Adrenal gland (tissue), 12 donors: ENCODE measurements around the gene ITPR1. TPM values are rescaled to one million over a fixed set of nuclear protein-coding genes. Genes with fewer than 3 reads are reported as not detected.

Experiments
- DNase-seq, 7 donors: peaks; one replicate each; pipeline ENCODE4 v3.0.0-alpha.2; 2019 to 2020
- H3K27ac ChIP-seq, 5 donors: fragments of 200-600 bp; sonication (generic) in 4 of 5; 1 replicate in 3 of 5; 2 replicates in 2 of 5; pipeline versions ENCODE4 v1.5.1 to v1.8.0; 2016 to 2020; ENCODE audit warnings: mild to moderate bottlenecking in 1 of 5
- H3K27me3 ChIP-seq: fragments of 200-600 bp; 2 replicates; pipeline ENCODE4 v1.8.0; 2021
- H3K36me3 ChIP-seq, 2 donors: fragments of 200-600 bp; replicated peaks in 1 of 2; 1 replicate in 1 of 2; 2 replicates in 1 of 2; pipeline versions ENCODE4 v1.5.1 to v1.8.0; 2018 to 2022
- H3K4me1 ChIP-seq, 2 donors: fragments of 200-600 bp; replicated peaks in 1 of 2; 1 replicate in 1 of 2; 2 replicates in 1 of 2; pipeline versions ENCODE4 v1.5.1 to v1.8.0; 2018 to 2021
- H3K4me3 ChIP-seq, 4 donors: fragments of 200-600 bp; sonication (generic) in 3 of 4; one replicate each; pipeline ENCODE4 v1.5.1; 2016 to 2018
- H3K9me3 ChIP-seq, 3 donors: fragments of 200-600 bp; sonication (generic) in 1 of 3; replicated peaks in 1 of 3; 1 replicate in 2 of 3; 2 replicates in 1 of 3; pipeline versions ENCODE4 v1.5.1 to v1.8.0; 2016 to 2021
- POLR2A ChIP-seq, 2 donors: fragments of 450-650 bp; IDR thresholded peaks; one replicate each; pipeline ENCODE4 v1.6.1; 2017; ENCODE audit warnings: antibody characterized with exemption in 2 of 2, mild to moderate bottlenecking in 2 of 2, moderate library complexity in 1 of 2
- WGBS, 4 donors: extraction: QIAGEN DNeasy Blood & Tissue Kit in 2 of 4; methylation state at CpG; one replicate each; pipeline versions ENCODE4 v1.1.5 to v1.1.7; 2013 to 2017; 5-methylcytosine and 5-hydroxymethylcytosine counted together
- intact Hi-C, 2 donors: fragments of 100-400 bp; cut with DNase I; formaldehyde crosslinking; loops; one replicate each; pipeline versions ENCODE4 v1.14.1 to v1.15.0; 2022 to 2023
- polyA plus RNA-seq, 3 donors: library from polyadenylated mRNA; stranded (reverse); fragments of 200-250 nt in 2 of 3; fragments of 350-450 nt in 1 of 3; fragmentation: Illumina TruSeq in 1 of 3; extraction: RNeasy Lipid Tissue Mini Kit (QIAGEN cat#74804) in 1 of 3; gene quantifications; one replicate each; pipeline ENCODE4 v1.2.3, GENCODE V29; 2013 to 2014
- total RNA-seq, 9 donors: library from RNA; depleted of rRNA in 4 of 9; stranded (reverse); fragments of >200 nt in 4 of 9; fragments of 120-200 nt in 1 of 9; fragmentation: NEBNext Ultra II Directional in 1 of 9; extraction: Animal tissue kit (Norgen Biotek cat#: 25700) in 1 of 9; gene quantifications; one replicate each; pipeline versions ENCODE4 v1.1.0 to v1.2.4, GENCODE V29; 2013 to 2023
- TF ChIP-seq, protein P1 (sequence below), 6 experiments: fragments of 450-650 bp in 4 of 6; fragments of 200-600 bp in 2 of 6; sonication (generic) in 1 of 6; IDR thresholded peaks; 1 replicate in 5 of 6; 2 replicates in 1 of 6; pipeline versions ENCODE4 v1.5.1 to v1.8.0; 2016 to 2021; ENCODE audit warnings: antibody characterized with exemption in 6 of 6, mild to moderate bottlenecking in 2 of 6, moderate library complexity in 1 of 6
- donor health status: healthy with polysubstance abuse.
- donor health status: Bipolar disorder and iron deficiency.
- donor health status: DM: yes; HTN: yes; CAD: no.
- donor health status: DM: no; HTN: no; CAD: no.
- donor health status: DM: no; HTN: no; CAD: no.
- donor health status: DM: yes; HTN: yes; CAD: no.

ITPR1 gene
- total and polyA plus RNA-seq, 12 donors = 21.6 to 198 (median 76.6) TPM

DNA sequence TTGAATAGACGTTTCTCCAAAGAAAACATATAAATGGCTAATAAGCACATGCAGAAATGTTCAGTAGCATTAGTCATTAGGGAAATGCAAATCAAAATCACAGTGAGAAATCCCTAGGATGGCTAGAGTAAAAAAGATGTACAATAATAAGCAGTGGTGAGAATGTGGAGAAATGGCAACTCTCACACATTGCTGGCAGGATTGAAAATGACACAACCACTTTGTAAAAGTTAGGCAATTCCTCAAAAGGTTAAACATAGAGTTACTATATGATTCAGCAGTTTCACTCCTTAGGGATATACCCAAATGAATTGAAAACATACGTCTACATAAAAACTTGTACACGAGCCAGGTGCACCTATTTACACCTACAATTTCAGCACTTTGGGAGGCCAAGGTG is 108.7 kb downstream of the ITPR1 start:
- TF ChIP-seq, protein P1, sequence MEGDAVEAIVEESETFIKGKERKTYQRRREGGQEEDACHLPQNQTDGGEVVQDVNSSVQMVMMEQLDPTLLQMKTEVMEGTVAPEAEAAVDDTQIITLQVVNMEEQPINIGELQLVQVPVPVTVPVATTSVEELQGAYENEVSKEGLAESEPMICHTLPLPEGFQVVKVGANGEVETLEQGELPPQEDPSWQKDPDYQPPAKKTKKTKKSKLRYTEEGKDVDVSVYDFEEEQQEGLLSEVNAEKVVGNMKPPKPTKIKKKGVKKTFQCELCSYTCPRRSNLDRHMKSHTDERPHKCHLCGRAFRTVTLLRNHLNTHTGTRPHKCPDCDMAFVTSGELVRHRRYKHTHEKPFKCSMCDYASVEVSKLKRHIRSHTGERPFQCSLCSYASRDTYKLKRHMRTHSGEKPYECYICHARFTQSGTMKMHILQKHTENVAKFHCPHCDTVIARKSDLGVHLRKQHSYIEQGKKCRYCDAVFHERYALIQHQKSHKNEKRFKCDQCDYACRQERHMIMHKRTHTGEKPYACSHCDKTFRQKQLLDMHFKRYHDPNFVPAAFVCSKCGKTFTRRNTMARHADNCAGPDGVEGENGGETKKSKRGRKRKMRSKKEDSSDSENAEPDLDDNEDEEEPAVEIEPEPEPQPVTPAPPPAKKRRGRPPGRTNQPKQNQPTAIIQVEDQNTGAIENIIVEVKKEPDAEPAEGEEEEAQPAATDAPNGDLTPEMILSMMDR (IDR thresholded peaks at IDR 0.05) = no peak
- TF ChIP-seq POLR2A (IDR thresholded peaks at IDR 0.05) = no peak

DNA sequence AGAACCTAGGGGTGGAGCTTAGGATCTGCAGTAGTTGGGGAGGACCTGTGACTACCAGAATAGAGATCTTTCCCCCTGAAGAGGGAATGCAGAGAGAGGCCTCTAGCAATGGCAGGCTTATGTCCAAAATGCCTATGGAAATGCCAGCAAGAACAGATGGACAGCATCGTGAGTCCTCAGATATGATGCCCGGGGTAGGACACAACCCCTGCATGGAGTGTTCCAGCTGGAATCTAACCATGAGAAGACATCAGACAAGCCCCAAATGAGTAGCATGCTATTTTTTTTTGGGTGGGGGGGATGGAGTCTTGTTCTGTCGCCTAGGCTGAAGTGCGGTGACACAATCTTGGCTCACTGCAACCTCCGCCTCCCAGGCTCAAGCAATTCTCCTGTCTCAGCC is 111.5 kb downstream of the ITPR1 start:
- Histone ChIP-seq H3K9me3 (no peaks in the 10 kb centered on the region), H3K4me3 (no peak overlapping the region), H3K27me3 (no peaks in the 10 kb centered on the region), H3K4me1 (no peaks in the 10 kb centered on the region), H3K27ac (no peak overlapping the region), H3K36me3 (no peaks in the 10 kb centered on the region)
- WGBS, 4 donors = 97 to 100% (median 99%) methylated on average over 2 to 5 of the region's 5 CpGs
- DNase-seq = no peak
- TF ChIP-seq, protein P1 (IDR thresholded peaks at IDR 0.05) = no peak
- TF ChIP-seq POLR2A (IDR thresholded peaks at IDR 0.05) = no peak
- intact Hi-C loops = no loop called here

More for the DNA sequence above, 108.7 kb downstream of the ITPR1 start:
- Histone ChIP-seq H3K27me3 (no peaks in the 10 kb centered on the region), H3K9me3 (no peaks in the 10 kb centered on the region), H3K4me3 (no peak overlapping the region), H3K27ac (no peak overlapping the region), H3K4me1 (peaks cover 0 to 4% of the 10 kb centered on the region in 2 donors), H3K36me3 (no peaks in the 10 kb centered on the region)
- DNase-seq = no peak
- intact Hi-C loops = no loop called here
- WGBS, 4 donors = 56 to 79% (median 65%) methylated on average over 3 of the region's 3 CpGs

DNA sequence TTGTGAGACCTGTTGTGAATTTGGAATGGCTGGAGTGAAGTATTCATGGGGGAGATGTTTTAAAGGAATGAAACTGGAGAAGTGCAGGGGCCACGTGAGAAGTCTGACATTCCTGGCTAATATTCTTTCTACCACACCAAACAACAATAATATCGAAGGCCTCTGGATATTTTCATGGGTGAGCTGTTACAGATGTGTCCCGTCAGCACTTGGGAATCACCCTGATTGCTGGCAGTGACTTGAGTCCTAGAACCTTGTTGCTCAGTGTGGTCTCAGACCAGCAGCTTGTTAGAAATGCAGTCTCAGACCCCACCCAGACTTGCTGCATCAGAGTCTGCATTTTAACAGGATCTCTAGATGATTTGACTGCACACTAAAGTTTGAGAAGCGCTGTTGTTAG is 113.8 kb downstream of the ITPR1 start:
- H3K36me3 ChIP-seq = no peaks in the 10 kb centered on the region
- DNase-seq = no peak
- intact Hi-C loops = no loop called here
- WGBS, 4 donors = 76 to 89% (median 84%) methylated on average over 4 of the region's 4 CpGs
- TF ChIP-seq, protein P1 (IDR thresholded peaks at IDR 0.05) = no peak
- no peak for TF ChIP-seq POLR2A (IDR thresholded peaks at IDR 0.05)
- H3K4me3 ChIP-seq = no peak overlapping the region
- no peaks in the 10 kb centered on the region for H3K9me3 ChIP-seq
- no peaks in the 10 kb centered on the region for H3K4me1 ChIP-seq
- H3K27me3 ChIP-seq = no peaks in the 10 kb centered on the region
- H3K27ac ChIP-seq = no peak overlapping the region

DNA sequence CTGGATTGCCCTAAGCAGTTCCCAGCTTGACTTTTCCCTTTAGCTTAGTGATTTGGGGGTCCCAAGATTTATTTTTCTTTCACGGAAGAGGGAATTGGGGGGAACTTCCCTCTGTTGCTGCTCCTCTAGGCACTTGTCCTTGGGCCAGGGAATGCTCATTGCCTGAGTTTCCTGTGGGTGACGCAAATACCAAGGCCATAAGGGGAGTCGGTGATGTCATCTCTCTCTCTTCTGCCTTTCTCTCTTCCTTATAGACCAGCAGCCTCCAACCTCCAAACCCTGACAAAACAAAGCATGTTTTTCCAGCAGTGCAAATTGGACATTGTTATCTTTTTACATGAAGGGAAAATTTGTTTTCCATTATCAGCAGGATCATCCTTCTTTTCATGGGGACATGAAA is 120.2 kb downstream of the ITPR1 start:
- TF ChIP-seq, protein P1 (IDR thresholded peaks at IDR 0.05) = no peak
- no peak for TF ChIP-seq POLR2A (IDR thresholded peaks at IDR 0.05)
- 26 to 37% (median 33%) methylated on average over 3 of the region's 3 CpGs for WGBS, 4 donors
- Histone ChIP-seq H3K4me1 (peaks cover 0 to 18% of the 10 kb centered on the region in 2 donors), H3K36me3 (no peaks in the 10 kb centered on the region), H3K9me3 (no peaks in the 10 kb centered on the region), H3K27me3 (no peaks in the 10 kb centered on the region), H3K27ac (no peak overlapping the region), H3K4me3 (no peak overlapping the region)
- DNase-seq = peak in 6 of 7 donors; percentile 27 to 66 (median 42)
- intact Hi-C loops = no loop called here
